Measurements from ENCODE around the gene RAB3C.
A peak's percentile ranks its signal among the peaks of the same experiment; 100 is the strongest.

RAB3C gene

GRCh38 chr5:58855851-58856739 is 273.2 kb downstream of the RAB3C start:
- DNase-seq (ENCODE audit: extremely low read depth, insufficient read length): no peak
- H3K36me3 ChIP-seq (ENCODE audit: control insufficient read depth, insufficient read depth, low read length): no peaks in the 10 kb centered on the region
- H3K27me3 ChIP-seq (replicated peaks; ENCODE audit: control insufficient read depth, insufficient read depth, low read length): no peaks in the 10 kb centered on the region; the same call in 1 of the 2 replicates
- no peak overlapping the region for H3K4me3 ChIP-seq (replicated peaks; ENCODE audit: low read depth, low read length)
- TF ChIP-seq CTCF (IDR thresholded peaks at IDR 0.05; ENCODE audit: insufficient read depth, low read length, poor library complexity, severe bottlenecking): no peak

GRCh38 chr5:58857609-58858008 is 274.7 kb downstream of the RAB3C start:
- Histone ChIP-seq H3K36me3 (ENCODE audit: control insufficient read depth, insufficient read depth, low read length) (no peaks in the 10 kb centered on the region), H3K27me3 (replicated peaks; ENCODE audit: control insufficient read depth, insufficient read depth, low read length) (no peaks in the 10 kb centered on the region; the same call in 1 of the 2 replicates), H3K4me3 (replicated peaks; ENCODE audit: low read depth, low read length) (no peak overlapping the region)
- TF ChIP-seq CTCF (IDR thresholded peaks at IDR 0.05; ENCODE audit: insufficient read depth, low read length, poor library complexity, severe bottlenecking): no peak
- no peak for DNase-seq (ENCODE audit: extremely low read depth, insufficient read length)

- H3K36me3 ChIP-seq (ENCODE audit: control insufficient read depth, insufficient read depth, low read length): no peaks in the 10 kb centered on the region
- TF ChIP-seq CTCF (IDR thresholded peaks at IDR 0.05; ENCODE audit: insufficient read depth, low read length, poor library complexity, severe bottlenecking): no peak
- no peaks in the 10 kb centered on the region; the same call in 1 of the 2 replicates for H3K27me3 ChIP-seq (replicated peaks; ENCODE audit: control insufficient read depth, insufficient read depth, low read length)
- H3K4me3 ChIP-seq (replicated peaks; ENCODE audit: low read depth, low read length): no peak overlapping the region
- no peak for DNase-seq (ENCODE audit: extremely low read depth, insufficient read length)
These were observed 277.8 kb downstream of the RAB3C start for GRCh38 chr5:58860680-58861079.

GRCh38 chr5:58868931-58869330 is 286.1 kb downstream of the RAB3C start:
- no peak for TF ChIP-seq CTCF (IDR thresholded peaks at IDR 0.05; ENCODE audit: insufficient read depth, low read length, poor library complexity, severe bottlenecking)
- Histone ChIP-seq H3K4me3 (replicated peaks; ENCODE audit: low read depth, low read length) (no peak overlapping the region), H3K36me3 (ENCODE audit: control insufficient read depth, insufficient read depth, low read length) (no peaks in the 10 kb centered on the region), H3K27me3 (replicated peaks; ENCODE audit: control insufficient read depth, insufficient read depth, low read length) (no peaks in the 10 kb centered on the region; the same call in 1 of the 2 replicates)
- DNase-seq (ENCODE audit: extremely low read depth, insufficient read length): no peak

- TF ChIP-seq CTCF (IDR thresholded peaks at IDR 0.05; ENCODE audit: insufficient read depth, low read length, poor library complexity, severe bottlenecking): peak; percentile 64
- Histone ChIP-seq H3K36me3 (ENCODE audit: control insufficient read depth, insufficient read depth, low read length) (no peaks in the 10 kb centered on the region), H3K4me3 (replicated peaks; ENCODE audit: low read depth, low read length) (no peak overlapping the region), H3K27me3 (replicated peaks; ENCODE audit: control insufficient read depth, insufficient read depth, low read length) (no peaks in the 10 kb centered on the region; the same call in 1 of the 2 replicates)
- DNase-seq (ENCODE audit: extremely low read depth, insufficient read length): no peak
These were observed 288.9 kb downstream of the RAB3C start for GRCh38 chr5:58871648-58872242.
